Kidney (tissue), 14 donors: ENCODE measurements around the gene CHSY1. TPM values are rescaled to one million over a fixed set of nuclear protein-coding genes. Genes with fewer than 3 reads are reported as not detected.

Experiments
- DNase-seq, 5 donors: peaks; one replicate each; pipeline ENCODE4 v3.0.0-alpha.2; 2013 to 2020
- FAIRE-seq: peaks from 2 replicates; lab custom pipeline; 2012; peaks lifted over from hg19 to GRCh38; lab: Jason Lieb, UNC
- H3K27ac ChIP-seq, 2 donors: one replicate each; pipeline ENCODE4 v1.7.0; 2013; ENCODE audit warnings: low read depth in 2 of 2, low read length in 2 of 2, inconsistent platforms in 1 of 2
- H3K27me3 ChIP-seq: one replicate; pipeline ENCODE4 v1.7.1; 2013; ENCODE audit warnings: low read length, inconsistent platforms; ENCODE audit not compliant: control insufficient read depth, insufficient read depth
- H3K36me3 ChIP-seq, 3 donors: one replicate each; pipeline versions ENCODE4 v1.7.0 to v1.7.1; 2013; ENCODE audit warnings: low read length in 3 of 3, control low read depth in 1 of 3, inconsistent platforms in 1 of 3; ENCODE audit not compliant: insufficient read depth in 3 of 3, control insufficient read depth in 2 of 3
- H3K4me1 ChIP-seq, 3 donors: one replicate each; pipeline versions ENCODE4 v1.7.0 to v1.7.1; 2013; ENCODE audit warnings: low read length in 3 of 3, inconsistent platforms in 1 of 3, low read depth in 1 of 3; ENCODE audit not compliant: control insufficient read depth in 2 of 3, insufficient read depth in 2 of 3
- H3K4me3 ChIP-seq, 3 donors: one replicate each; pipeline versions ENCODE4 v1.7.0 to v1.8.1; 2013; ENCODE audit warnings: low read length in 3 of 3, control low read depth in 1 of 3, inconsistent platforms in 1 of 3
- H3K9ac ChIP-seq, 3 donors: one replicate each; pipeline versions ENCODE4 v1.7.0 to v1.7.1; 2013; ENCODE audit warnings: low read length in 3 of 3, control low read depth in 1 of 3, inconsistent platforms in 1 of 3
- H3K9me3 ChIP-seq, 3 donors: one replicate each; pipeline versions ENCODE4 v1.7.0 to v1.7.1; 2013; ENCODE audit warnings: low read length in 3 of 3, control low read depth in 1 of 3, inconsistent platforms in 1 of 3; ENCODE audit not compliant: control insufficient read depth in 2 of 3, insufficient read depth in 1 of 3
- CTCF ChIP-seq: IDR thresholded peaks from 3 replicates; pipeline ENCODE4 v1.5.1; 2012; ENCODE audit warnings: mild to moderate bottlenecking, moderate library complexity, borderline replicate concordance; ENCODE audit not compliant: insufficient read depth; ENCODE audit errors: extremely low read depth
- intact Hi-C: fragments of 100-400 bp; cut with DNase I; formaldehyde crosslinking; loops from one replicate; pipeline ENCODE4 v1.11.1; 2022
- polyA plus RNA-seq: library from polyadenylated mRNA; stranded (reverse); fragments of 350-450 nt; fragmentation: Illumina TruSeq; extraction: RNeasy Lipid Tissue Mini Kit (QIAGEN cat#74804); gene quantifications from one replicate; pipeline ENCODE4 v1.2.3, GENCODE V29; 2014; ENCODE audit warnings: low read depth, low replicate concordance; ENCODE audit not compliant: insufficient read depth
- total RNA-seq: library from RNA; stranded (reverse); fragmentation: NEBNext Ultra II Directional; extraction: Animal tissue kit (Norgen Biotek cat#: 25700); gene quantifications from one replicate; pipeline ENCODE4 v1.2.1, GENCODE V29; 2021
- donor health status: control.
- donor health status: control.
- donor health status: control.
- donor health status: control.
- donor health status: control.
- donor health status: DM: yes; HTN: yes; CAD: no.
- donor health status: Normal renal cell carcinoma (clear cell type).

CHSY1 gene
- total and polyA plus RNA-seq, 2 donors from 2014 or later = 7.2 to 41.6 TPM

GRCh38 chr15:101233651-101234280, 18.1 kb downstream of the CHSY1 start:
- peaks cover 0 to 7% (median 5%) of the 10 kb centered on the region in 3 donors for H3K36me3 ChIP-seq
- FAIRE-seq (no peak), DNase-seq (no peak)
- H3K4me1 ChIP-seq = no peaks in the 10 kb centered on the region
- no peaks in the 10 kb centered on the region for H3K27me3 ChIP-seq
- H3K4me3 ChIP-seq = no peak overlapping the region
- no peak for TF ChIP-seq CTCF
- no peak overlapping the region for H3K9ac ChIP-seq
- H3K9me3 ChIP-seq = no peaks in the 10 kb centered on the region
- intact Hi-C loops = no loop called here
- no peak overlapping the region for H3K27ac ChIP-seq

GRCh38 chr15:101232677-101233076, 19.2 kb downstream of the CHSY1 start:
- no peak for DNase-seq
- no peak overlapping the region for H3K9ac ChIP-seq
- no peak overlapping the region for H3K27ac ChIP-seq
- no peak overlapping the region for H3K4me3 ChIP-seq
- no peak for FAIRE-seq
- no peaks in the 10 kb centered on the region for H3K27me3 ChIP-seq
- no peak for TF ChIP-seq CTCF
- no peaks in the 10 kb centered on the region for H3K4me1 ChIP-seq
- intact Hi-C loops = no loop called here
- peaks cover 0 to 10% (median 0%) of the 10 kb centered on the region in 3 donors for H3K9me3 ChIP-seq
- peaks cover 0 to 7% (median 5%) of the 10 kb centered on the region in 3 donors for H3K36me3 ChIP-seq

- no peaks in the 10 kb centered on the region for H3K36me3 ChIP-seq
- FAIRE-seq = no peak
- TF ChIP-seq CTCF = no peak
- no peak overlapping the region for H3K27ac ChIP-seq
- H3K27me3 ChIP-seq = no peaks in the 10 kb centered on the region
- H3K9me3 ChIP-seq = peaks cover 0 to 11% (median 0%) of the 10 kb centered on the region in 3 donors
- no peak overlapping the region for H3K9ac ChIP-seq
- H3K4me1 ChIP-seq = no peaks in the 10 kb centered on the region
- DNase-seq = no peak
- no peak overlapping the region for H3K4me3 ChIP-seq
- intact Hi-C loops = no loop called here
Measured at GRCh38 chr15:101228313-101228712, 23.5 kb downstream of the CHSY1 start.

- FAIRE-seq (no peak), DNase-seq (no peak)
- Histone ChIP-seq H3K36me3 (no peaks in the 10 kb centered on the region), H3K27me3 (no peaks in the 10 kb centered on the region), H3K27ac (no peak overlapping the region), H3K9ac (no peak overlapping the region), H3K9me3 (peaks cover 0 to 11% (median 0%) of the 10 kb centered on the region in 3 donors), H3K4me3 (no peak overlapping the region), H3K4me1 (peaks cover 0 to 5% (median under 1%) of the 10 kb centered on the region in 3 donors)
- TF ChIP-seq CTCF = no peak
- intact Hi-C loops = no loop called here
Measured at GRCh38 chr15:101225658-101226057, 26.2 kb downstream of the CHSY1 start.
